Keratinocyte (primary cell): ENCODE measurements around the gene PSMD6.

Experiments
- EZH2 ChIP-seq: IDR thresholded peaks from one replicate; pipeline ENCODE4 v1.6.1; 2012; ENCODE audit warnings: inconsistent platforms, mild to moderate bottlenecking, low read length, moderate library complexity
- TF ChIP-seq, protein P1 (sequence below), 3 experiments: IDR thresholded peaks in 1 of 3; conservative IDR thresholded peaks in 1 of 3; optimal IDR thresholded peaks in 1 of 3; 2 replicates in 2 of 3; 3 replicates in 1 of 3; pipeline versions ENCODE3 to v1.5.1; 2011; ENCODE audit warnings: low read length in 3 of 3, mild to moderate bottlenecking in 3 of 3, moderate library complexity in 2 of 3, control low read depth in 1 of 3, inconsistent platforms in 1 of 3; ENCODE audit not compliant: insufficient read depth in 2 of 3; ENCODE audit errors: extremely low read depth in 1 of 3

DNA sequence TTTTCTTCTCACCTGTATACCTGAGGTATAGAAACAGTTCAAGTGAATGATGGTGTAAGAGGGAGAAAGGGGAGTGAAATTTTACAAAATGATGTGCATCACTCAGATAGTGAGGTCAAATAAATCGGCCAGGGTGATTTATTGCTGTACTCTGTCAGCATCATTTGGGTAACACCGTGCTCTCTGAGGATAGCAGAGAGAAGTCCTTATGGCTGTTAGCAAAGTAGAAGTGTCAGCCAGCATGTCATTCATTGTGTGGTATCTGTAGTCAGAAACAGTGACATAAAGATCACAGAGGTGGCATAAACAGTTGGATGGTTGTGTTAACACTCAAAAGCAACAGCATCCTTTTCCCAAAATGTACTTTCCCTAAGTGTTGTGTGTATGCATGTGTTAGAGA lies 53.4 kb downstream of the PSMD6 start:
- TF ChIP-seq, protein P1, sequence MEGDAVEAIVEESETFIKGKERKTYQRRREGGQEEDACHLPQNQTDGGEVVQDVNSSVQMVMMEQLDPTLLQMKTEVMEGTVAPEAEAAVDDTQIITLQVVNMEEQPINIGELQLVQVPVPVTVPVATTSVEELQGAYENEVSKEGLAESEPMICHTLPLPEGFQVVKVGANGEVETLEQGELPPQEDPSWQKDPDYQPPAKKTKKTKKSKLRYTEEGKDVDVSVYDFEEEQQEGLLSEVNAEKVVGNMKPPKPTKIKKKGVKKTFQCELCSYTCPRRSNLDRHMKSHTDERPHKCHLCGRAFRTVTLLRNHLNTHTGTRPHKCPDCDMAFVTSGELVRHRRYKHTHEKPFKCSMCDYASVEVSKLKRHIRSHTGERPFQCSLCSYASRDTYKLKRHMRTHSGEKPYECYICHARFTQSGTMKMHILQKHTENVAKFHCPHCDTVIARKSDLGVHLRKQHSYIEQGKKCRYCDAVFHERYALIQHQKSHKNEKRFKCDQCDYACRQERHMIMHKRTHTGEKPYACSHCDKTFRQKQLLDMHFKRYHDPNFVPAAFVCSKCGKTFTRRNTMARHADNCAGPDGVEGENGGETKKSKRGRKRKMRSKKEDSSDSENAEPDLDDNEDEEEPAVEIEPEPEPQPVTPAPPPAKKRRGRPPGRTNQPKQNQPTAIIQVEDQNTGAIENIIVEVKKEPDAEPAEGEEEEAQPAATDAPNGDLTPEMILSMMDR (optimal IDR thresholded peaks at IDR 0.05 in 1 of 3, IDR thresholded peaks at IDR 0.05 in 1 of 3, conservative IDR thresholded peaks at IDR 0.05 in 1 of 3; ENCODE audit: extremely low read depth in 1 of 3, insufficient read depth in 2 of 3, low read length in 3 of 3) = no peak
- no peak for TF ChIP-seq EZH2
